Subcutaneous abdominal adipose tissue (tissue), 5 donors: Measurements from ENCODE around the gene SMO.

Experiments used
- H3K27ac ChIP-seq: one replicate; pipeline ENCODE4 v1.7.0; 2013; ENCODE audit warnings: low read depth, mild to moderate bottlenecking, inconsistent platforms, low read length, moderate library complexity
- H3K27me3 ChIP-seq, 5 donors: one replicate each; pipeline ENCODE4 v1.7.0; 2013; ENCODE audit warnings: low read length in 5 of 5, inconsistent platforms in 1 of 5; ENCODE audit not compliant: control insufficient read depth in 5 of 5, insufficient read depth in 4 of 5
- H3K36me3 ChIP-seq, 5 donors: one replicate each; pipeline ENCODE4 v1.7.0; 2013; ENCODE audit warnings: low read length in 5 of 5; ENCODE audit not compliant: control insufficient read depth in 5 of 5, insufficient read depth in 5 of 5
- H3K4me1 ChIP-seq, 5 donors: one replicate each; pipeline ENCODE4 v1.7.0; 2013; ENCODE audit warnings: low read length in 5 of 5, mild to moderate bottlenecking in 3 of 5, moderate library complexity in 1 of 5; ENCODE audit not compliant: control insufficient read depth in 5 of 5, insufficient read depth in 5 of 5
- H3K4me3 ChIP-seq, 5 donors: one replicate each; pipeline ENCODE4 v1.7.0; 2013; ENCODE audit warnings: low read length in 5 of 5, low read depth in 1 of 5
- H3K9ac ChIP-seq, 5 donors: one replicate each; pipeline ENCODE4 v1.7.0; 2013; ENCODE audit warnings: low read length in 5 of 5, mild to moderate bottlenecking in 4 of 5, moderate library complexity in 3 of 5
- H3K9me3 ChIP-seq, 5 donors: one replicate each; pipeline ENCODE4 v1.7.0; 2013; ENCODE audit warnings: low read length in 5 of 5; ENCODE audit not compliant: control insufficient read depth in 5 of 5
- donor health status: healthy.
- donor health status: healthy.
- donor health status: healthy.
- donor health status: healthy.
- donor health status: healthy.

SMO gene

GRCh38 chr7:129159539-129159938 is 28.9 kb upstream of the SMO start:
- Histone ChIP-seq H3K36me3 (no peaks in the 10 kb centered on the region), H3K9ac (no peak overlapping the region), H3K27ac (no peak overlapping the region), H3K4me3 (no peak overlapping the region), H3K9me3 (no peaks in the 10 kb centered on the region), H3K4me1 (no peaks in the 10 kb centered on the region), H3K27me3 (peaks cover 0 to 7% (median 0%) of the 10 kb centered on the region in 5 donors)

GRCh38 chr7:129160161-129160905 is 28.1 kb upstream of the SMO start:
- Histone ChIP-seq H3K4me3 (no peak overlapping the region), H3K4me1 (no peaks in the 10 kb centered on the region), H3K27me3 (peaks cover 0 to 7% (median 0%) of the 10 kb centered on the region in 5 donors), H3K36me3 (no peaks in the 10 kb centered on the region), H3K9me3 (no peaks in the 10 kb centered on the region), H3K9ac (no peak overlapping the region), H3K27ac (no peak overlapping the region)

- Histone ChIP-seq H3K36me3 (no peaks in the 10 kb centered on the region), H3K4me3 (no peak overlapping the region), H3K9me3 (no peaks in the 10 kb centered on the region), H3K9ac (no peak overlapping the region), H3K27ac (no peak overlapping the region), H3K4me1 (no peaks in the 10 kb centered on the region), H3K27me3 (peaks cover 0 to 7% (median 0%) of the 10 kb centered on the region in 5 donors)
These were observed 26.8 kb upstream of the SMO start for GRCh38 chr7:129161524-129162225.

- H3K36me3 ChIP-seq: peaks cover 0 to 2% (median 0%) of the 10 kb centered on the region in 5 donors
These were observed 25.7 kb upstream of the SMO start for GRCh38 chr7:129162732-129163131.

GRCh38 chr7:129163875-129164544 is 24.4 kb upstream of the SMO start:
- peaks cover 0 to 7% (median 0%) of the 10 kb centered on the region in 5 donors for H3K27me3 ChIP-seq
- peaks cover 0 to 7% (median 5%) of the 10 kb centered on the region in 5 donors for H3K4me1 ChIP-seq
- no peak overlapping the region for H3K27ac ChIP-seq
- no peak overlapping the region for H3K9ac ChIP-seq
- H3K4me3 ChIP-seq: no peak overlapping the region
- no peaks in the 10 kb centered on the region for H3K9me3 ChIP-seq
- H3K36me3 ChIP-seq: peaks cover 0 to 2% (median 0%) of the 10 kb centered on the region in 5 donors

More at GRCh38 chr7:129162732-129163131, 25.7 kb upstream of the SMO start:
- Histone ChIP-seq H3K4me3 (no peak overlapping the region), H3K9me3 (no peaks in the 10 kb centered on the region), H3K27ac (no peak overlapping the region), H3K4me1 (no peaks in the 10 kb centered on the region), H3K9ac (no peak overlapping the region), H3K27me3 (peaks cover 0 to 7% (median 0%) of the 10 kb centered on the region in 5 donors)

DNA sequence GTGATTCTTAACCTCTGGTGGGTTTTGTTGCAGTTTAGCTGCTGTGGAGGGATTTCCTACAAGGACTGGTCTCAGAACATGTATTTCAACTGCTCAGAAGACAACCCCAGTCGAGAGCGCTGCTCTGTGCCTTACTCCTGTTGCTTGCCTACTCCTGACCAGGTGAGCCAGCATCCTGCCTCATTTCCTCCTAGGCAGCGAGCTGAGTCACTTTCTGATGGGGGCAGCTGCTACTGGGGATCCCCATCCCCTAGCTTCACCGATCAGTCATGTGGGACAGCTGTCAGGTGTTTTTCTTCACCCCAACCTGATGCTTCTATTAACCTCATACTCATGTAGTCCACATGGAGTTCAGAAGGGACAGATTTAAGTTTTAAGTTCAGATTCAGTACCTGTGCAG is 21.7 kb upstream of the SMO start:
- peaks cover 0 to 2% (median 0%) of the 10 kb centered on the region in 5 donors for H3K36me3 ChIP-seq
- H3K27me3 ChIP-seq: peaks cover 0 to 7% (median 0%) of the 10 kb centered on the region in 5 donors

GRCh38 chr7:129167817-129168216 is 20.6 kb upstream of the SMO start:
- no peaks in the 10 kb centered on the region for H3K9me3 ChIP-seq
- no peak overlapping the region for H3K4me3 ChIP-seq
- no peak overlapping the region for H3K27ac ChIP-seq
- H3K9ac ChIP-seq: no peak overlapping the region
- H3K4me1 ChIP-seq: peaks cover 2 to 19% (median 17%) of the 10 kb centered on the region in 5 donors
- peaks cover 0 to under 1% (median 0%) of the 10 kb centered on the region in 5 donors for H3K27me3 ChIP-seq
- peaks cover 0 to 2% (median 0%) of the 10 kb centered on the region in 5 donors for H3K36me3 ChIP-seq

More for the DNA sequence above, 21.7 kb upstream of the SMO start:
- H3K9ac ChIP-seq: no peak overlapping the region
- peaks cover 2 to 19% (median 17%) of the 10 kb centered on the region in 5 donors for H3K4me1 ChIP-seq
- H3K27ac ChIP-seq: no peak overlapping the region
- no peak overlapping the region for H3K4me3 ChIP-seq
- no peaks in the 10 kb centered on the region for H3K9me3 ChIP-seq

- H3K36me3 ChIP-seq: peaks cover 0 to 2% (median 0%) of the 10 kb centered on the region in 5 donors
- H3K27ac ChIP-seq: no peak overlapping the region
- no peaks in the 10 kb centered on the region for H3K27me3 ChIP-seq
- peak overlapping the region in 3 of 5 donors; percentile 53 to 70 (median 57) for H3K9ac ChIP-seq
- H3K4me1 ChIP-seq: peaks cover 2 to 19% (median 17%) of the 10 kb centered on the region in 5 donors
- H3K4me3 ChIP-seq: peak overlapping the region; percentile 19 to 77 (median 68)
- H3K9me3 ChIP-seq: no peaks in the 10 kb centered on the region
These were observed 20.0 kb upstream of the SMO start for GRCh38 chr7:129168231-129169021.

- H3K9me3 ChIP-seq: no peaks in the 10 kb centered on the region
- H3K27me3 ChIP-seq: no peaks in the 10 kb centered on the region
- peak overlapping the region; percentile 61 to 77 (median 68) for H3K4me3 ChIP-seq
- H3K4me1 ChIP-seq: peaks cover 2 to 19% (median 17%) of the 10 kb centered on the region in 5 donors
- H3K27ac ChIP-seq: no peak overlapping the region
- H3K9ac ChIP-seq: peak overlapping the region in 3 of 5 donors; percentile 61 to 82 (median 70)
- H3K36me3 ChIP-seq: peaks cover 0 to 2% (median 0%) of the 10 kb centered on the region in 5 donors
These were observed 19.2 kb upstream of the SMO start for GRCh38 chr7:129169171-129169671.
